H9 (cell line): Measurements from ENCODE around the gene RPS15. TPM values are rescaled to one million over a fixed set of nuclear protein-coding genes. Genes with fewer than 3 reads are reported as not detected.
A peak's percentile ranks its signal among the peaks of the same experiment; 100 is the strongest.

Experiments used
- DNase-seq: peaks from one replicate; pipeline ENCODE4 v3.0.0-alpha.2; 2017
- H2AFZ ChIP-seq: one replicate; pipeline ENCODE4 v1.6.1; 2013; ENCODE audit warnings: mild to moderate bottlenecking, low read length, control low read depth, moderate library complexity
- H2AK5ac ChIP-seq: 2 replicates; pipeline ENCODE4 v1.6.1; 2013; ENCODE audit warnings: low read length, control low read depth, mixed read lengths; ENCODE audit not compliant: insufficient read length
- H2BK120ac ChIP-seq: one replicate; pipeline ENCODE4 v1.6.1; 2013; ENCODE audit warnings: low read depth, mild to moderate bottlenecking, low read length, control low read depth, inconsistent platforms; ENCODE audit not compliant: poor library complexity, severe bottlenecking
- H2BK12ac ChIP-seq: 2 replicates; pipeline ENCODE4 v1.6.1; 2013; ENCODE audit warnings: low read length, control low read depth, mixed read lengths, low read depth; ENCODE audit not compliant: insufficient read length
- H2BK15ac ChIP-seq: 2 replicates; pipeline ENCODE4 v1.6.1; 2013; ENCODE audit warnings: low read depth, low read length, control low read depth
- H2BK20ac ChIP-seq: one replicate; pipeline ENCODE4 v1.6.1; 2013; ENCODE audit warnings: low read depth, mild to moderate bottlenecking, low read length, control low read depth, inconsistent platforms; ENCODE audit not compliant: poor library complexity, severe bottlenecking
- H2BK5ac ChIP-seq: 2 replicates; pipeline ENCODE4 v1.6.1; 2013; ENCODE audit warnings: low read length, control low read depth, mixed read lengths; ENCODE audit not compliant: insufficient read length
- H3K14ac ChIP-seq: 2 replicates; pipeline ENCODE4 v1.6.1; 2013; ENCODE audit warnings: low read length, control low read depth; ENCODE audit not compliant: insufficient read depth
- H3K18ac ChIP-seq: 2 replicates; pipeline ENCODE4 v1.6.1; 2013; ENCODE audit warnings: low read depth, mild to moderate bottlenecking, mixed read lengths, low read length, control low read depth; ENCODE audit not compliant: insufficient read length
- H3K23ac ChIP-seq: 2 replicates; pipeline ENCODE4 v1.6.1; 2013; ENCODE audit warnings: low read length, control low read depth, mixed read lengths, low read depth; ENCODE audit not compliant: insufficient read length
- H3K23me2 ChIP-seq: 2 replicates; pipeline ENCODE4 v1.6.1; 2013; ENCODE audit warnings: low read depth, mild to moderate bottlenecking, mixed read lengths, low read length, control low read depth; ENCODE audit not compliant: insufficient read length, poor library complexity, severe bottlenecking
- H3K27ac ChIP-seq: 2 replicates; pipeline ENCODE4 v1.5.1; 2013; ENCODE audit warnings: low read length, control low read depth, mixed read lengths, low read depth; ENCODE audit not compliant: insufficient read length
- H3K27me3 ChIP-seq: 2 replicates; pipeline ENCODE4 v1.6.1; 2013; ENCODE audit warnings: low read length, control low read depth, inconsistent platforms; ENCODE audit not compliant: insufficient read depth
- H3K4ac ChIP-seq: 2 replicates; pipeline ENCODE4 v1.6.1; 2013; ENCODE audit warnings: low read depth, mild to moderate bottlenecking, control low read depth, inconsistent platforms, low read length, moderate library complexity
- H3K4me1 ChIP-seq: 2 replicates; pipeline ENCODE4 v1.6.1; 2013; ENCODE audit warnings: low read length, control low read depth, inconsistent platforms; ENCODE audit not compliant: insufficient read depth
- H3K4me2 ChIP-seq: 2 replicates; pipeline ENCODE4 v1.6.1; 2013; ENCODE audit warnings: low read length, control low read depth, mixed read lengths; ENCODE audit not compliant: insufficient read length, insufficient read depth
- H3K56ac ChIP-seq: 2 replicates; pipeline ENCODE4 v1.6.1; 2013; ENCODE audit warnings: low read depth, mild to moderate bottlenecking, mixed read lengths, low read length, control low read depth; ENCODE audit not compliant: insufficient read length
- H3K79me1 ChIP-seq: 2 replicates; pipeline ENCODE4 v1.6.1; 2013; ENCODE audit warnings: low read depth, mild to moderate bottlenecking, moderate library complexity, low read length, control low read depth, inconsistent platforms; ENCODE audit not compliant: insufficient read depth, poor library complexity, severe bottlenecking
- H3K79me2 ChIP-seq: 2 replicates; pipeline ENCODE4 v1.6.1; 2013; ENCODE audit warnings: low read length, control low read depth, inconsistent platforms; ENCODE audit not compliant: insufficient read depth
- H3K9ac ChIP-seq: 2 replicates; pipeline ENCODE4 v1.6.1; 2013; ENCODE audit warnings: low read length, control low read depth, mixed read lengths; ENCODE audit not compliant: insufficient read length; ENCODE audit errors: extremely low read depth
- H3K9me3 ChIP-seq: one replicate; pipeline ENCODE4 v1.6.1; 2013; ENCODE audit warnings: low read depth, low read length, inconsistent platforms; ENCODE audit not compliant: control insufficient read depth
- H3T11ph ChIP-seq: one replicate; pipeline ENCODE4 v1.6.1; 2013; ENCODE audit warnings: mild to moderate bottlenecking, low read length, control low read depth, inconsistent platforms
- H4K20me1 ChIP-seq: one replicate; pipeline ENCODE4 v1.6.1; 2013; ENCODE audit not compliant: control insufficient read depth, insufficient read length, insufficient read depth
- H4K5ac ChIP-seq: 2 replicates; pipeline ENCODE4 v1.6.1; 2013; ENCODE audit warnings: low read depth, mild to moderate bottlenecking, mixed read lengths, low read length, control low read depth; ENCODE audit not compliant: insufficient read length
- H4K8ac ChIP-seq: replicated peaks from 2 replicates; pipeline ENCODE4 v1.6.1; 2013; ENCODE audit warnings: low read length, control low read depth, mixed read lengths, low read depth; ENCODE audit not compliant: insufficient read length
- H4K91ac ChIP-seq: 2 replicates; pipeline ENCODE4 v1.6.1; 2013; ENCODE audit warnings: low read depth, mild to moderate bottlenecking, moderate library complexity, mixed read lengths, low read length, control low read depth; ENCODE audit not compliant: insufficient read length
- H3K27ac Mint-ChIP-seq, 3 experiments: 2 replicates in 2 of 3; 3 replicates in 1 of 3; pipeline ENCODE4 v1.8.0; 2020 to 2021; ENCODE audit warnings: mixed read lengths in 3 of 3, mild to moderate bottlenecking in 1 of 3, moderate library complexity in 1 of 3
- H3K27me3 Mint-ChIP-seq: 2 replicates; pipeline ENCODE4 v1.8.0; 2021; ENCODE audit warnings: low read depth, mild to moderate bottlenecking, moderate library complexity, mixed read lengths
- H3K36me3 Mint-ChIP-seq, 3 experiments: 2 replicates in 2 of 3; 3 replicates in 1 of 3; pipeline ENCODE4 v1.8.0; 2020 to 2021; ENCODE audit warnings: low read depth in 3 of 3, mixed read lengths in 3 of 3; ENCODE audit not compliant: insufficient read depth in 1 of 3
- H3K4me1 Mint-ChIP-seq, 2 experiments: 2 replicates each; pipeline ENCODE4 v1.8.0; 2020; ENCODE audit warnings: mixed read lengths in 2 of 2
- H3K4me3 Mint-ChIP-seq, 2 experiments: 2 replicates in 1 of 2; 3 replicates in 1 of 2; pipeline ENCODE4 v1.8.0; 2020 to 2021; ENCODE audit warnings: mild to moderate bottlenecking in 2 of 2, mixed read lengths in 2 of 2, moderate library complexity in 1 of 2
- H3K9me3 Mint-ChIP-seq, 2 experiments: 2 replicates in 1 of 2; 3 replicates in 1 of 2; pipeline ENCODE4 v1.8.0; 2020; ENCODE audit warnings: mild to moderate bottlenecking in 2 of 2, mixed read lengths in 2 of 2, moderate library complexity in 1 of 2
- CTCF ChIP-seq: fragments of 200-600 bp; sonication (generic); conservative IDR thresholded peaks from 3 replicates; pipeline ENCODE4 v1.8.0; 2021; ENCODE audit warnings: antibody characterized with exemption, mild to moderate bottlenecking
- WGBS: extraction: QIAGEN DNeasy Blood & Tissue Kit; methylation state at CpG from one replicate; pipeline ENCODE4 v1.1.7; 2013; ENCODE audit warnings: missing lambda C conversion rate, low lambda C conversion rate, mixed read lengths; ENCODE audit not compliant: insufficient read length; ENCODE audit errors: extremely low coverage; 5-methylcytosine and 5-hydroxymethylcytosine counted together
- total RNA-seq: library from RNA; stranded (reverse); gene quantifications from 2 replicates; pipeline ENCODE4 v1.2.1, GENCODE V29; 2021

Gene RPS15
- total RNA-seq, 1 experiment from 2014 or later = 1,628 TPM

GRCh38 chr19:1406774-1407527 is 31.2 kb upstream of the RPS15 start:
- H2BK15ac ChIP-seq = no peak overlapping the region
- H4K91ac ChIP-seq = no peak overlapping the region
- Mint-ChIP-seq H3K4me1 (peaks cover 30 to 42% of the 10 kb centered on the region in 2 experiments), H3K36me3 (peaks cover 16 to 24% (median 21%) of the 10 kb centered on the region in 3 experiments), H3K27me3 (peaks cover 10% of the 10 kb centered on the region), H3K27ac (peak overlapping the region in 1 of 3 experiments; percentile 54; a peak in 2 of 7 replicates), H3K9me3 (no peaks in the 10 kb centered on the region), H3K4me3 (peak overlapping the region; percentile 59 to 78)
- H3K27me3 ChIP-seq = no peaks in the 10 kb centered on the region
- no peak overlapping the region for H4K5ac ChIP-seq
- peak; percentile 68 for TF ChIP-seq CTCF
- H3K4me2 ChIP-seq = peak overlapping the region; percentile 46
- no peak overlapping the region for H3K14ac ChIP-seq
- no peak overlapping the region for H3K18ac ChIP-seq
- H3K27ac ChIP-seq = no peak overlapping the region
- H2AK5ac ChIP-seq = no peak overlapping the region
- H2BK12ac ChIP-seq = no peak overlapping the region
- H3K23ac ChIP-seq = no peak overlapping the region
- DNase-seq = peak; percentile 98
- no peak overlapping the region for H4K8ac ChIP-seq
- no peak overlapping the region for H3T11ph ChIP-seq
- no peak overlapping the region for H2BK20ac ChIP-seq
- no peaks in the 10 kb centered on the region; the same call in 1 of the 2 replicates for H3K4me1 ChIP-seq
- H3K79me1 ChIP-seq = no peaks in the 10 kb centered on the region
- H2BK5ac ChIP-seq = no peak overlapping the region
- H4K20me1 ChIP-seq = no peaks in the 10 kb centered on the region
- H3K23me2 ChIP-seq = peaks cover 6% of the 10 kb centered on the region
- H2BK120ac ChIP-seq = no peak overlapping the region
- no peak overlapping the region for H3K56ac ChIP-seq
- no CpG with 5 or more reads among the region's 72 CpGs for WGBS
- no peak overlapping the region for H3K9ac ChIP-seq
- peaks cover 39% of the 10 kb centered on the region for H3K79me2 ChIP-seq
- H2AFZ ChIP-seq = no peak overlapping the region
- H3K9me3 ChIP-seq = no peaks in the 10 kb centered on the region
- H3K4ac ChIP-seq = no peak overlapping the region
